K562 (cell line): ENCODE data around the gene NCDN.

Source experiments
- BMI1 ChIP-seq: fragments of 150-350 bp; IDR thresholded peaks from 2 replicates; pipeline ENCODE4 v1.6.1; 2014; ENCODE audit warnings: low read length
- CTCF ChIP-seq, 3 experiments: IDR thresholded peaks in 2 of 3; conservative IDR thresholded peaks in 1 of 3; 2 replicates each; pipeline ENCODE4 v1.5.1; 2011 to 2012; ENCODE audit warnings: low read length in 3 of 3, mild to moderate bottlenecking in 3 of 3, control low read depth in 2 of 3, improper control_type of control experiment in 1 of 3, inconsistent platforms in 1 of 3, low read depth in 1 of 3, mixed read lengths in 1 of 3, moderate library complexity in 1 of 3; ENCODE audit not compliant: insufficient read depth in 2 of 3

GRCh38 chr1:35563166-35563565 is 5.6 kb downstream of the NCDN start:
- TF ChIP-seq CTCF (IDR thresholded peaks at IDR 0.05 in 2 of 3, conservative IDR thresholded peaks at IDR 0.05 in 1 of 3; ENCODE audit: insufficient read depth in 2 of 3, low read depth in 1 of 3, low read length in 3 of 3) (no peak), BMI1 (no peak)
